Astrocyte of the cerebellum (primary cell): ENCODE measurements around the gene TNIP3.

Source experiments
- DNase-seq: peaks from one replicate; pipeline ENCODE4 v3.0.0-alpha.2; 2011; ENCODE audit warnings: low read depth
- H3K4me3 ChIP-seq: 2 replicates; pipeline ENCODE4 v1.5.1; 2011; ENCODE audit warnings: mild to moderate bottlenecking, low read depth, low read length, moderate library complexity
- in situ Hi-C: cut with HindIII; loops from 2 replicates; pipeline ENCODE4 v1.10.0; 2017; ENCODE audit warnings: low sequenced_read_pairs
- TF ChIP-seq, protein P1 (sequence below): IDR thresholded peaks from 2 replicates; pipeline ENCODE4 v1.5.1; 2012; ENCODE audit warnings: low read length, low read depth, moderate library complexity, mild to moderate bottlenecking; ENCODE audit errors: missing control alignments

Gene TNIP3

DNA sequence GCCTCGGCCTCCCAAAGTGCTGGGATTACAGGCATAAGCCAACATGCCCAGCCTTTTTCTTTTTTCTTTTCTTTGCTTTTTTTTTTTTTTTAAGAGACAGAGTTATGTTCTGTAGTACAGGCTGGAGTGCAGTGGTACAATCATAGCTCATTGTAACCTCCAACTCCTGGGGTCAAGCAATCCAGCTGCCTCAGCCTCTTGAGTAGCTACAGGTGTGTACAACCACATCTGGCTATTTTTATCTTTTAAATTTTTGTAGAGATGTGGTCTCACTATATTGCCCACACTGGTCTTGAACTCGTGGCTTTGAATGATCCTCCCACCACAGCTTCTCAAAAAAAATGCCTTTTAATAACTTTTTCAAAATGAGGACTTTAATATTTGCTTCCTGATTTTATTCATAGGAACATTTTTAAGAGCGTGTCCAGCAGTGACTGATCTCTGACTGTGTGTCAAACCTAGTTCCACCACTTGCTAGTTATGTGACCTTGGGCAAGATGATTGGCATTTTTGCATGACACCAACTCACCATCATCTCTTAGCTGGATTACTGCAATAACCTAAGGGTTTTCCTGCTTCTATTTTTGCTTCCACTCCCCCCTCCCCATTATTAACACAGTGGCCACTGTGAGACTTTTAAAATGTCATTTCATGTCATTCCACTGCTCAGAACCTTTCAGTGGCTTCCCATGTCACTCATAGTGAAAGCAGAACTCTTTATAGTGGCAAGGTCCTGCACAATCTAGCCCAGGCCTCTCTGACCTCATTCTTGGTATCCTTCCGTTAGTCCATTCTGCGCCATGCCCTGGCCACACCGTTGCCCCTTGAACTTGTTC is 4.5 kb upstream of the TNIP3 start:
- TF ChIP-seq, protein P1, sequence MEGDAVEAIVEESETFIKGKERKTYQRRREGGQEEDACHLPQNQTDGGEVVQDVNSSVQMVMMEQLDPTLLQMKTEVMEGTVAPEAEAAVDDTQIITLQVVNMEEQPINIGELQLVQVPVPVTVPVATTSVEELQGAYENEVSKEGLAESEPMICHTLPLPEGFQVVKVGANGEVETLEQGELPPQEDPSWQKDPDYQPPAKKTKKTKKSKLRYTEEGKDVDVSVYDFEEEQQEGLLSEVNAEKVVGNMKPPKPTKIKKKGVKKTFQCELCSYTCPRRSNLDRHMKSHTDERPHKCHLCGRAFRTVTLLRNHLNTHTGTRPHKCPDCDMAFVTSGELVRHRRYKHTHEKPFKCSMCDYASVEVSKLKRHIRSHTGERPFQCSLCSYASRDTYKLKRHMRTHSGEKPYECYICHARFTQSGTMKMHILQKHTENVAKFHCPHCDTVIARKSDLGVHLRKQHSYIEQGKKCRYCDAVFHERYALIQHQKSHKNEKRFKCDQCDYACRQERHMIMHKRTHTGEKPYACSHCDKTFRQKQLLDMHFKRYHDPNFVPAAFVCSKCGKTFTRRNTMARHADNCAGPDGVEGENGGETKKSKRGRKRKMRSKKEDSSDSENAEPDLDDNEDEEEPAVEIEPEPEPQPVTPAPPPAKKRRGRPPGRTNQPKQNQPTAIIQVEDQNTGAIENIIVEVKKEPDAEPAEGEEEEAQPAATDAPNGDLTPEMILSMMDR, result no peak
- no peak for DNase-seq
- H3K4me3 ChIP-seq, result no peak overlapping the region
- in situ Hi-C loops, result no loop called here

DNA sequence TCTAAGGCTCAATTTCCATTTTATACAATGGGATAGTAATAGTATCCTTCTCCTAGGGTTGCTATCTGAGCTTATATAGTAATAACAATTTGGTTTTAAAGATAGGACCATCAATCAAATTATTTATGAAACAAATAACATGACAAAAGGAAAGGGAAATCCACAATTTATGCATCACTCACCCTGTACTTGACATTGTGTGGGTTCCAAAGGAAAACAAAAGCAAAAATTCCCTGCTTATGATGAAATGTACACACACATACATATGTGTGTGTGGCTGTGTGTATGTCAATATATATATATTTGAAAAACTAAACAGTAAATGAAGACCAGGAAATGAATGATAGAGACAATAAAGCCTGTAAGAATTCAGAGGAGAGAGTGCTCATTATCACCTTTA is 2.9 kb upstream of the TNIP3 start:
- TF ChIP-seq, protein P1, result no peak

DNA sequence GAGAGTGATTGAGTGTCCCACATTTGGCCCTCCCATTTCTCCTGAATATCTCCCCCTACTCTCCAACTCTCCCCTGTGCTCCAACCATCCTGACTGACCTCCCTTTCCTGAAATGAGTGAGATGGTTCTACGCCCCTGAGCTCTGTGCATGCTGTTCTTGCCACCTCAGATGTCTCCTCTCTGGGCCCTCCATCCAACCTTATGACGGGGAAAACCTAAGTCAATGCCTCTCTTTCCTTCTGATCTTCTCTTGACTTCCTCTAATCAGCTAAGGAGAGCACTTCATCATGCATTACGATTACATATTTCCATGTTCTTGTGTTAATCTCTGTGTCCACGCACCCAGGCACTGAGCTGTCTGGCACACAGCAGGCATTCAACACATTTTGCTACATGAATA is 1.1 kb upstream of the TNIP3 start:
- no peak overlapping the region for H3K4me3 ChIP-seq
- TF ChIP-seq, protein P1, result no peak
- DNase-seq, result no peak
- in situ Hi-C loops, result no loop called here

More for the DNA sequence above, 2.9 kb upstream of the TNIP3 start:
- in situ Hi-C loops, result no loop called here
- H3K4me3 ChIP-seq, result no peak overlapping the region
- DNase-seq, result no peak

DNA sequence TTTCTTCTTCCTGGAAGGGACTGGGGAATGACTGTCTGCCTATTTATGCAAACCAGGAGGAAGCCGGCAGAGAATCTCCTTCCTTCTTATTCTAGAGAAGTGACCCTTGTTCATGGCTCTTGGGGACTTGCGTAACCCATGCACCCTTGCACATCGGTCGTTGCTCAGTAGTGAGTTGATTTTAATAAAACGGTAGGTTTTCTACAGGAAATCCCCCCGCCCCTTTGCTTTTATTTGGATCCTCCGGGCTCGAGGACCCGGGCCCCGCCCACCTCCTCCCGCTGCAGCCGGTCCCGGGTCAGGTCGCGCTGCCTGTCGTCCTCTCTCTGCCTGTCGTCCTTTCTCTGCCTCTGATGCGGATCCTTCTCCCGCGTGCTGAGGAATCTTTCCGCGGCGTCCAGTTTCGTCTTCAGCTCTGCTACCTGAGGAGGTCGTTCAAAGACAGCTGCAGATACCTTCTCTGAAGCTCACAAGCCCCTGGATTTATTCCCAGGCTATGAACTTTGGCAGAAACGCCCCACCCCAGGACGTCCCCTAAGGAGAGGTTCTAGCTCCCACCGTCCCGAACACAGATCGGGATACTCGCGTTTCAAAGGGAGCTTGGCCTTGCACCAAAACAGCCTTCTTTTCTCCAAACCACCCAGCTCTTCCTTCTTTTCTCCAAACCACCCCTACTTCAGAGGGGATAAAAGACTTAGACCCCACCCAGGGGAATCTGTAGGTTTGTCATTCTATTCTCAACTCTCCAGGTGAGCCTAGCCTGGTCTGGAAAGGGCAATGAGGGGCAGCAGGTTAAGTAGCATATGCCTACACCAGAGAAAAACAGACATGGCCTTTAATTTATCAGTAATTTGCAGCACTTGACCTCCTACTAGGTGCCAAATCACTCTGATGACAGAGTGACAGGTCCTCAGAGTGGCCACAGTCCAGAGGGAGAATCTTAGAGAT is 7.0 kb downstream of the TNIP3 start:
- H3K4me3 ChIP-seq, result peak overlapping the region; percentile 47
- in situ Hi-C loops, result no loop called here
- no peak for DNase-seq
- TF ChIP-seq, protein P1, result no peak

DNA sequence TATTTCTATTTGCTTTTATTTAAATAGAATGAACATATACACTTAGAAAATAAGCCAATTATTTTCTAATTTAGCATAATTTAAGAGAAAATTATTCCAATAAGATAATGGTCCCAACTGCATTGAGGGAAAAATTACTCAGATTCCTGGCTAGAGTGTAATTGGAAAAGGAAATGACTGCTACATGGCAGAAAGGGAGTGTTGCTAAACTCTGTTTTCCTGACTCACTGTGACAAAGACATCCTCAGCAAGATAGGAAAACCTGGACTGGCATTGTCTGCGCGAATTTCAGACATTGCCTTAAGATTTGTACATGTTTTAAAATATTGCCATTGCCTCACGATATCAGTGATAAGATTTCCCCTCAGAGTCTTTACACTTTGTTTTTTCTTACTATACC is 8.2 kb downstream of the TNIP3 start:
- in situ Hi-C loops, result no loop called here
- DNase-seq, result peak; percentile 35
- no peak overlapping the region for H3K4me3 ChIP-seq
- TF ChIP-seq, protein P1, result no peak

DNA sequence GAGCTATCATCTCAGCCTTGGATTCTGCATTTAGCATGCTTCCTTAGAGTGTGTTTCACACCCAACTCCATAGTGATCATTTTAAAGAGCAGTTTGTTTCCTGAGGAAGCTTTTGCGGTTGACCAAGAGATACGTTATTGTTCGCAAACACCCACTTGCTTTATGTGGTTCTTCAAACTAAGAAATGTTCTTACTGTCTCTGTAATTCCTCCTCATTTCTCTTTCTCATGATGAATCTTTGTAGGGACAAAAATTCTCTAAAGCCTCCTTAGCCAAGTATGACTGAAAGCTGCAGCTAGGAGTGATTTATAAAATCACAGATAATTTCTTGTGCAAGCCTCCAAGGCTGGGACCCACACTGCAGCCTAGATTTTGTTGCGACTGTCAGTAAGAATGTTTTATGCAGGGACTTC is 10.0 kb downstream of the TNIP3 start:
- in situ Hi-C loops, result no loop called here
- no peak overlapping the region for H3K4me3 ChIP-seq
- TF ChIP-seq, protein P1, result no peak
- DNase-seq, result no peak
